ENCODE data around the gene SNORC.
A peak's percentile ranks its signal among the peaks of the same experiment; 100 is the strongest.

The SNORC gene

GRCh38 chr2:232911712-232912277 lies 41.7 kb downstream of the SNORC start:
- peaks cover 3% of the 10 kb centered on the region; the same call in 1 of the 2 replicates for H3K36me3 ChIP-seq (ENCODE audit: insufficient read depth, low read length)
- no peak for DNase-seq (ENCODE audit: low read depth, low spot score)
- no peak overlapping the region for H3K9ac ChIP-seq (ENCODE audit: insufficient read length)
- H3K27ac ChIP-seq = no peak overlapping the region
- H3K4me3 ChIP-seq = no peak overlapping the region
- no peaks in the 10 kb centered on the region for H3K9me3 ChIP-seq (ENCODE audit: low read depth, low read length)
- TF ChIP-seq FOXP2 (optimal IDR thresholded peaks at IDR 0.05; ENCODE audit: control extremely low read depth, extremely low read length, insufficient read depth) = no peak
- no peak for TF ChIP-seq EZH2 (IDR thresholded peaks at IDR 0.05)
- no peak for TF ChIP-seq POLR2AphosphoS5 (IDR thresholded peaks at IDR 0.05; ENCODE audit: borderline replicate concordance, low read depth, low read length)

- no peak for DNase-seq (ENCODE audit: low read depth, low spot score)
- TF ChIP-seq POLR2AphosphoS5 (IDR thresholded peaks at IDR 0.05; ENCODE audit: borderline replicate concordance, low read depth, low read length) (no peak), FOXP2 (optimal IDR thresholded peaks at IDR 0.05; ENCODE audit: control extremely low read depth, extremely low read length, insufficient read depth) (no peak)
- peaks cover 3% of the 10 kb centered on the region; the same call in 1 of the 2 replicates for H3K36me3 ChIP-seq (ENCODE audit: insufficient read depth, low read length)
- H3K9ac ChIP-seq (ENCODE audit: insufficient read length) = no peak overlapping the region
- no peak overlapping the region for H3K27ac ChIP-seq
- H3K4me3 ChIP-seq = no peak overlapping the region
- no peaks in the 10 kb centered on the region for H3K9me3 ChIP-seq (ENCODE audit: low read depth, low read length)
These were observed 43.8 kb downstream of the SNORC start for GRCh38 chr2:232913903-232914302.

GRCh38 chr2:232919141-232919540 lies 49.1 kb downstream of the SNORC start:
- Histone ChIP-seq H3K4me3 (no peak overlapping the region), H3K9me3 (ENCODE audit: low read depth, low read length) (no peaks in the 10 kb centered on the region)
- no peak for DNase-seq (ENCODE audit: low read depth, low spot score)

GRCh38 chr2:232920055-232920454 lies 50.0 kb downstream of the SNORC start:
- Histone ChIP-seq H3K4me3 (peak overlapping the region; percentile 26; the same call in 1 of the 2 replicates), H3K27ac (no peak overlapping the region), H3K9ac (ENCODE audit: insufficient read length) (no peak overlapping the region), H3K9me3 (ENCODE audit: low read depth, low read length) (no peaks in the 10 kb centered on the region), H3K36me3 (ENCODE audit: insufficient read depth, low read length) (peaks cover 19% of the 10 kb centered on the region)
- TF ChIP-seq POLR2AphosphoS5 (IDR thresholded peaks at IDR 0.05; ENCODE audit: borderline replicate concordance, low read depth, low read length) = no peak
- no peak for TF ChIP-seq FOXP2 (optimal IDR thresholded peaks at IDR 0.05; ENCODE audit: control extremely low read depth, extremely low read length, insufficient read depth)
- no peak for TF ChIP-seq EZH2 (IDR thresholded peaks at IDR 0.05)
- DNase-seq (ENCODE audit: low read depth, low spot score) = no peak

More at GRCh38 chr2:232919141-232919540, 49.1 kb downstream of the SNORC start:
- TF ChIP-seq FOXP2 (optimal IDR thresholded peaks at IDR 0.05; ENCODE audit: control extremely low read depth, extremely low read length, insufficient read depth) = no peak
- TF ChIP-seq EZH2 (IDR thresholded peaks at IDR 0.05) = no peak
- TF ChIP-seq POLR2AphosphoS5 (IDR thresholded peaks at IDR 0.05; ENCODE audit: borderline replicate concordance, low read depth, low read length) = no peak
- no peak overlapping the region for H3K27ac ChIP-seq
- H3K36me3 ChIP-seq (ENCODE audit: insufficient read depth, low read length) = peaks cover 10% of the 10 kb centered on the region
- no peak overlapping the region for H3K9ac ChIP-seq (ENCODE audit: insufficient read length)

GRCh38 chr2:232920760-232921159 lies 50.7 kb downstream of the SNORC start:
- Histone ChIP-seq H3K9ac (ENCODE audit: insufficient read length) (no peak overlapping the region), H3K36me3 (ENCODE audit: insufficient read depth, low read length) (peaks cover 23% of the 10 kb centered on the region), H3K9me3 (ENCODE audit: low read depth, low read length) (no peaks in the 10 kb centered on the region), H3K4me3 (no peak overlapping the region; the same call in 1 of the 2 replicates), H3K27ac (no peak overlapping the region)
- no peak for DNase-seq (ENCODE audit: low read depth, low spot score)
- TF ChIP-seq FOXP2 (optimal IDR thresholded peaks at IDR 0.05; ENCODE audit: control extremely low read depth, extremely low read length, insufficient read depth) (no peak), POLR2AphosphoS5 (IDR thresholded peaks at IDR 0.05; ENCODE audit: borderline replicate concordance, low read depth, low read length) (no peak), EZH2 (IDR thresholded peaks at IDR 0.05) (no peak)

- TF ChIP-seq FOXP2 (optimal IDR thresholded peaks at IDR 0.05; ENCODE audit: control extremely low read depth, extremely low read length, insufficient read depth) (no peak), POLR2AphosphoS5 (IDR thresholded peaks at IDR 0.05; ENCODE audit: borderline replicate concordance, low read depth, low read length) (no peak), EZH2 (IDR thresholded peaks at IDR 0.05) (no peak)
- Histone ChIP-seq H3K9ac (ENCODE audit: insufficient read length) (no peak overlapping the region), H3K36me3 (ENCODE audit: insufficient read depth, low read length) (peaks cover 23% of the 10 kb centered on the region), H3K4me3 (no peak overlapping the region), H3K9me3 (ENCODE audit: low read depth, low read length) (no peaks in the 10 kb centered on the region), H3K27ac (no peak overlapping the region)
- no peak for DNase-seq (ENCODE audit: low read depth, low spot score)
These were observed 54.4 kb downstream of the SNORC start for GRCh38 chr2:232924433-232924832.

GRCh38 chr2:232925153-232925820 lies 55.2 kb downstream of the SNORC start:
- H3K9ac ChIP-seq (ENCODE audit: insufficient read length) = no peak overlapping the region
- H3K9me3 ChIP-seq (ENCODE audit: low read depth, low read length) = no peaks in the 10 kb centered on the region
- peaks cover 17% of the 10 kb centered on the region for H3K36me3 ChIP-seq (ENCODE audit: insufficient read depth, low read length)
- no peak for DNase-seq (ENCODE audit: low read depth, low spot score)
- no peak overlapping the region for H3K27ac ChIP-seq
- no peak overlapping the region; the same call in 1 of the 2 replicates for H3K4me3 ChIP-seq
- TF ChIP-seq POLR2AphosphoS5 (IDR thresholded peaks at IDR 0.05; ENCODE audit: borderline replicate concordance, low read depth, low read length) = no peak
- TF ChIP-seq EZH2 (IDR thresholded peaks at IDR 0.05) = no peak
- TF ChIP-seq FOXP2 (optimal IDR thresholded peaks at IDR 0.05; ENCODE audit: control extremely low read depth, extremely low read length, insufficient read depth) = no peak

- Histone ChIP-seq H3K9ac (ENCODE audit: insufficient read length) (peak overlapping the region; percentile 26), H3K36me3 (ENCODE audit: insufficient read depth, low read length) (peaks cover 17% of the 10 kb centered on the region), H3K27ac (no peak overlapping the region), H3K9me3 (ENCODE audit: low read depth, low read length) (no peaks in the 10 kb centered on the region), H3K4me3 (peak overlapping the region; percentile 80)
- no peak for TF ChIP-seq EZH2 (IDR thresholded peaks at IDR 0.05)
- 0 out of 2 replicates have a peak, but pooled peaks have one; percentile 20 for TF ChIP-seq POLR2AphosphoS5 (IDR thresholded peaks at IDR 0.05; ENCODE audit: borderline replicate concordance, low read depth, low read length)
- DNase-seq (ENCODE audit: low read depth, low spot score) = no peak
These were observed 55.7 kb downstream of the SNORC start for GRCh38 chr2:232925821-232926156.
